ENCODE data around the gene FRYL.

The FRYL gene

DNA sequence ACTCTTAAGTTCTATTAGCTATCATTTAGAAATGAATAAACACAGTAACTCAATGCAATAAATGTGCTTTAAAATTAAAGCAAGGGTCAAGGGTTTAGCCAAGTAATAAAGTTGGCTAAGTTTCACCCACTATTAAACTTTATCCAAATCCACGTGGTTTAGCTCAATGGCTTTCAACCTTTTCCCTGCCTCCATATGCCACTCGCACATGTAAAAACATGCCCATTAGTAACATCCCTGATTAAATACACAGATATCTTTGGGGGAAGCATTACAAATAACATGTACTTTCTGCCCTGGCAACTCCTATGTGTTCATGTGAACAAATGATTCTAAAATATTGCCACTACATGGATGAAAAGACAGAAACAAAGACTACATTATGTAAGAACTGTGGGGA lies 159.2 kb downstream of the FRYL start:
- no peak for DNase-seq (ENCODE audit: low read depth in 3 of 3)

DNA sequence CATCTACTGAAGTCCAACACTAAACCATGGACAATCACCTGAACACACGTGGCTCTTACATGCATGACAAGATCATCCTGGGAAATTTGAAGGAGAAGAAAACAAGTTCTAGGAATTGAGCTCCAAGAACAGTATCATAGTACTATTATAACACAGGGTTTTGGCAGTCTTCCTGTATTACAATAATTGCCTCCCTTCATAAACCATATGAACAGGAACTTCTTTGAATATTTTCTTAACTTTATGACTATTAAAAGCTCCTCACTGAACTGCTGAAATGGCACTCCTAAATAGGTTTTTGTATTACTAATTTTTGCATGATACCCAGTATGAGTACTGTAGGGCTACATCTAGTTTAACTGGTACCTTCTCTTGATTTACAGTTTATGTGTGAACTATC lies 160.0 kb downstream of the FRYL start:
- DNase-seq (ENCODE audit: low read depth in 3 of 3): no peak

DNA sequence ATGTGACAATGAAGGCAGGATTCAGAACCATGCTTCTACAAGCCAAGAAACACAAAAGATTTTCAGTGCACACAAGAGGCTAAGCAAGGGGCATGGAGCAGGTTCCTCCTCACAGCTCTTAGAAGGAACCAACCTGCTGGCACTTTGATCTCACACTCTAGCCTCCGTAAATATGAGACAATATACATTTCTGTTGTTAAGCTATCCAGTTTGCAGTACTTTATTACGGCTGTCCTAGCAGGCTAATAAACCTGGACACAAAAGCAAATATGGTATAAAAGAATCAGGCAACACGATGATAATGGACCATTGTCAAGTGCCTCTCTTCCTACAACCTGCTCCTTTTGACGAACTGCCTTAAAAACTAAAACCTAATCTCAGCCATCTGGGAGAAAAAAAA lies 175.6 kb downstream of the FRYL start:
- no peak for DNase-seq (ENCODE audit: low read depth in 3 of 3)

DNA sequence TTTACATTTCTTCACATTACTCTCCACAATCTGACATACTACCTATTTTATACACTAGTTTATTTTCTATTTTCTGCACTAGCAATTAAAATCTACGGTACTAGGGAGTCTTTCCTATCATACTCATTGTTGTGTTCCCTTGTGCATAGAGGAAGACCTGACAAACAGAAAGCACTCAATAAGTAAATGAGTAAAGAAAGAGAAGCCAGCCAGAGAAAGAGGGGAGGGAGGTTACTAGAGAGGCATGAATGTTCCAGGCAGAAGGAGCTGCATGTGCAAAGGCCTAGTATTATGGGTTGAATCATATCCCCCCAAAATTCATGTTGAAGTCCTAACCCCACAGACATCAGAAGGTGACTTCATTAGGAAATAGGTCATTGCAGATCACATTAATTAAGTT lies 176.0 kb downstream of the FRYL start:
- no peak for DNase-seq (ENCODE audit: low read depth in 3 of 3)

DNA sequence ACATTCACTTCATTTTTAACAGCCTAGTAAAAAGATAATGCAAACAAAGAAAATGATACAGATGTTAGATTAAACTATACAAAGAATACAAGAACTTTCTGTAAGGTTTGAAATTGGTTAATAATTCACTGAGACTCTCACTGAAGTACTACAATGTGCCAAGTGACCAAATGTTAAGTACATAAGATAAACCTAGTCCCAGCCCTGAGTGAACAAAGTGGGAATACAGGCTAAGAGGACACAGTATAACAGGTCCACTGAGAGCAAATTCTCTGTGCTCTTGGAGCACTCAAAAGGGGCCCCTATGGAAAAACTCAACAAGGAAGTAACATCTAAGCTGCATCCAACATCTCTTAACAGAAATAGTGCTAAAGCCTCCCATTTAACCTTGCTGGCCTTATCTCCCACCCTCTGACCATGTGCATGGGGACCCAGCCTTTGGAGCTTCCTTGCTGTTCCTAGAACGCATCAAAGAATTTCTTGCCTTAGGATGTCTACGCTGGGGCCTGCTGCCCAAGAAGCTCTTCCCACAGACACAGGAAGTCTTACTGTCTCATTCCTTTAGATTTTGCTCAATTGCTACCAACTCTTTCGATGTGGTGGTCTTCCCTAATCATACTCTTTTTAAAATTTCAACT lies 176.6 kb downstream of the FRYL start:
- no peak for DNase-seq (ENCODE audit: low read depth in 3 of 3)

DNA sequence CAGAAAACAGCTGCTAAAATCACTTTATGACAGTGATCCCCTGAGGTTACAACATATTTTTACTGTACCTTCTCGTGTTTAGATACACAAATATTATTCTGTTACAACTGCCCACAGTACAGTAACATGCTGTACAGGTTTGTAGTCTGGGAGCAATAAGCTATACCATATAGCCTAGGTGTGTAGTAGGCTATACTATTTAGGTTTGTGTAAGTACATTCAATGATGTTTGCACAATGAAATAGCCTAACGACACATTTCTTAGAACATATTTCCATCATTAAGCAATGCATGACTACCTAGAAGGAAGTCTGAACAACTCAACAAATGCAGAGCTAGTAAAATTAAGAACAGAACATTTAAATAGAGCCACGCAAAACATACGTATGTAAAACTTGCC lies 177.3 kb downstream of the FRYL start:
- DNase-seq (ENCODE audit: low read depth in 3 of 3): no peak

DNA sequence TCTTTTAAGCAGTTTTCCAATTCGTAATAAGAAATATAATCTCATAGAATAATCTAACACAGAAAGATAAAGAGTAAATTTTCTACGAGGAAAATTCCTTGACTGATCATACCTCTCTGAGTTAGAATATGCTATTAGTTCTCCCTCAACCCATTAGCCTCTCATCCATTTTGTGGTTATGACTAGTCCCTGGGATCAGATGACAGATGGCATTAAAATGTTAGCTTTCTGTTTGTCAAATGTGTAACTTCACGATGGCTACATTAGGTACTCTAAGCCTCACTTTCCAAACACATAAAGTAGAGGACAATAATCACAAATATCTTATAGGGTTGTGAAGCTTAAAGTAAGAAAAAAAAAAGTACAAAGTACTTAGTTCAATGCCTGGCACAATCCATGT lies 177.9 kb downstream of the FRYL start:
- no peak for DNase-seq (ENCODE audit: low read depth in 3 of 3)

DNA sequence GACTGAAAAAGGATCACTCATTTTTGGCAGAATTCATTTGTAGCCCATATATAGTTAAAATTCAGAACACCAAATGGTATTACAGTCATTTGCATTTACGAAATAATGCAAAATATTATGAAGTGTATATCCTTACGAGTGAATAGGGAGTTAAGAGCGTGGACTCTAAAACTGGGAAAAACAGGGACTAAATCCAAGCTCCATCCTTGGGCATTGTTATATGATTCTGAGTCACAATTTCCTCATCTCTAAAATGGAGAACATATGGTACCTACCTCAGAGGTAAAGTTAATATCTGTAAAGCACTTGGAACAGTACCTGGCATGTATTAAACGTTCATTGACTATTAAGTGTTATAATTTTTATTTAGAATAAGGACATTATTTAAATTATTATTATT lies 183.7 kb downstream of the FRYL start:
- no peak for DNase-seq (ENCODE audit: low read depth in 3 of 3)

DNA sequence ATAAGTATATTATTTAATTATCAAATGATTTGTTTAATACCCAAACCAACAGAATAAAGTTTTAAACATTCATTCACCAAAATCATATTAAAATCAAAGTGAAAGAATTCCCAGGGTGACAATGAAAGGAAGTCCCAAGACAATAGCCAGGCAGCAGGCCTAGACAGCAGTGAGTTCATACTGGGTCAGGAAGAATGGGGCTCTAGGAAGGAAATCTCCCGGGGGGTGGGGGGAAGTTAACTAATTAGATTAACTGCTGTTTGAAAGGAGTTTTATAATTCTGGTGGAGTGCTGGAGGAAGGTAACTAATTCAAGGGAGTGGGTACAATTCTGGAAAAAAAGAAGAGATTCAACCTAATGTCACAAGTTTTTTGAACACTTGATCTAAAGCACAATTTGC lies 185.9 kb downstream of the FRYL start:
- no peak for DNase-seq (ENCODE audit: low read depth in 3 of 3)

DNA sequence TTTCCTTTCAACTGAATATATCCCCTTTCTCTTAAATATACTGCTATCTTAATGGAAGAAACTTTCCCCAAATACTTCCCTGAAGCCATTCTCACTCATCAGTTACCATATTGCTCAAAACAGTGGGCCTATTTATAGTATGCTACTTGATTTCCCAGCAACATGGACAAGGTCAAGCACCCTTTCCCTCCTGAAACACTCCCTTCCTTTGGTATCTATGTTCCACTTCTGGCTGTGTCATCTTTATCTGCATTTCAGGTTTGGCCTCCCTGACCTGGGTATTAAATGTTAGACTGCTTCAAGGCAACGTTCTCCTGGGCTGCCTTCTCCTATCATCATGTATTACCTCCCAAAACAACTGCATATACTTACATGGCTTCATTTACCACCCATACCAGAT lies 188.7 kb downstream of the FRYL start:
- no peak for DNase-seq (ENCODE audit: low read depth in 3 of 3)

DNA sequence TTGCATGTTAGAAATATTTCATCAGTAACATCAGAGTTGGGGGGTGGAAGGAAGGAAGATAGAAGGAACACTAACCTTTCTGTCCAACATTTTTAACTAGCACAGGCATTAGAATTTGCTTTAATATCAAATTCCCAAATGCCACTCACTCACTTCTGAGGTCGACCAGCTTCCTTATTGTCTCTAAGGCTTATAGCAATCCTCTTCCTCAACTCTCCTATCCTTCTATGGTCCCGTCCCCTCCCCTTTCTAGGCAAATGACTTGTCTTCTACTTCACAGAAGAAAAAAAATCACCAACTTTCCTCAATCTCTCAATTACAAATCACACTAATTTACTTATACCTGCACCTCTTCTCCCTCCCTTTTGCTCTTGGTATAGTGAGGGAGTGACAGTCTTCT lies 189.2 kb downstream of the FRYL start:
- no peak for DNase-seq (ENCODE audit: low read depth in 3 of 3)

DNA sequence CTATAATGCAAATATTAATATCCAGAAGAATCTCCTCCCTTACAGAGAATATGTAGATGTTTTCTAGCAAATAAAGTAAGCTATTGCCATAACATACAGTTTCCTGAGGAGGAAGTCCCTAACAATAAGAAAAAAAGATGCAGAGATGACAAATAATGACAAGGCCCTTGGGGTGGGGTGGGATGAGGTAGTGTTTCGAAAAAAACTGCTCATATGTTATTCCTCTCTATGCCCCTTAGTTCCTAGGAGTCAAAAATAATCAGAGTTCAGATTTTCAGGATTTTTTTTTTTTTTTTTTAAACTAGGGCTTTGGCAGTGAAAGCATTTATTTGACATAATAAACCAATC lies 191.0 kb downstream of the FRYL start:
- DNase-seq (ENCODE audit: low read depth in 3 of 3): no peak

DNA sequence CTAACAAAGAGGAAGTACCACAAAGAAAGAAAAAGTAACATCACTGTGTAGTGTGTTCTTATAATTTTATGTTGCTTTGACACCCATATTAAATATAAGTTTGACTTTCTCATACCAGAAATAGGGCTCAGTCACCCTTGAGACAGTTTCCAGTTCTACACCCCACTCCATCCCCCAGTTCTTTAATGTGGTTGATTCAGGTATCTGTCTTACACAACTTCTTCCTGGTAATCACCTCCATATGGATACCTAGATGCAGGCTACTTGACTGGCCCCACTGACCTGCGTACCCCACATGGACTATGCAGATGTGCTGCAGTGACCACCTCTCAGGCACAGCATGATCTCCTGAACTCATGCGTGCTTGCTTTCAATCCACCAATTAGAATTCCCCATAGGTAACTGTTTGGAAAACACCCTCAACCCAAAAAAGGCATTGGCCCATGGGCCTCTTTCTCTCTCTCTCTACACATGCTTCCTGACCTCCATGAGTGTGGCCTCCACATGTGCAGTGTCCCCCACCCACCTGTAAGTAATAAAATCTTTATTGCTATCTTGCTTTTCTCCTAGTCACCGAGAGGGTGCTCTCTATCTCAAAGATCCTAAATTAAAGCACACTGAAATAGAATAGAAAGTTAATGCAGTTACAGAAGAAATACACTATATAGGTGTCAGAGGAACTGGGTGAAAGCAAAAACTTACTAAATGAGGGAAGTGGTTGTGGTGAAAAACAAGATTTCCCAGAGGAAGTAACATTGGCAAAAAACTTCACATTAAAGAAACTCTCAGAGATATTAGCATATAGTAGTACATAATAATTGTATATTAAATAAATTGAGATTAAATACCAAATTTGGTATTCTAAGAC lies 191.6 kb downstream of the FRYL start:
- no peak for DNase-seq (ENCODE audit: low read depth in 3 of 3)

DNA sequence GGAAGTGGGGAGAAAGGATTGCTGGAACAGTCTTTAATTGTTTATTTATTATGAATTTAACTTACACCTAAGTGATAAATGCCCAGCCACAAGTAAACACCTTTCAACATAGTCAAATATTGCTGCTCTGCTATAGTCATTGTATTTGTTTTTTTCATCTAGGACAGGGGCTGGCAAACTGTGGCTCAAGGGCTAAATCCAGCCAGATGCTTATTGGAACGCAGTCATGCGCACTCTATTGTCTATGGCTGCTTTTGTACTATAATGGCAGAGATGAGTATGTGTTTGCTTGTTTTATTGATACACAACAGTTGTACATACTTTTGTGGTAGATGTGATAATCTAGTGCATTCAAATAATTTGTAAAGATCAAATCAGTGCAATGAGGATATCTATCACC lies 194.7 kb downstream of the FRYL start:
- no peak for DNase-seq (ENCODE audit: low read depth in 3 of 3)

DNA sequence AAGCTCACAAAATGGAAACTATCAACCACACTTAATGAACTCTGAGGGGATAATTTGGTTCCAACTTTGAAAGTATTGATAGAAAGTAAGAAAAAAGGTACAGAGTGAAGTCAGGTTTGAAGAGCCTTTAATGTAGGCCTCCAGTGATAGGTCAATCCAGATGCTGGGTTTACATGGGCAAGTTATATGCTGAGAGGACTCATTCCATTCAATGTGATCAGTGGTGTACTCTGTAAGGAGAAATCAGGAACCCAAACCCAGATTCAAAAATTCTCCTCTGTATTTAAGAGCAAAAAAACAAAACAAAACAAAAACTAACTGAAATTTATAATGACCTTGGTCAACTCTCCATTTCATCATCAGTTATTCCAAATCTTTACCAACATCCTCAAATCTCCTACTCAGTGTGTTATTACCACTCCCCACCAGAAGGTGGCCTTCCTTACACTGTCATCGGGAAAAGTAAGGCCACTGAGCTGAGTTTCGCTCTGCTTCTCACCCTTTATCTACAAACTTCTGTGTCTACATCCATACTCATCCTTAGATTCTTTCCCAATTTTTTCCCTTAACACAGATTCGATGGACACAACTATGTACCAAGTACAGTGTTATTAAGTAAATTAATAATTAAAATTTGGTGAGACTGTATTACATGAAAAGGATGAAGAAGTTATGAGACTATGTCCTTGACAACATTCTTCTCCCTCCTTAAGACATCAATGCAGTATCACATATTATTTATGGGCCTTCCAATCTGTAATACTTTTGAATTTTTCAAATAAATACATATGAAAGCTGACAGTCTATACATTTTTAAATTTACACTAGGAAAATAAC lies 201.7 kb downstream of the FRYL start:
- DNase-seq (ENCODE audit: low read depth in 3 of 3): peak in 1 of 3 experiments; percentile 16

DNA sequence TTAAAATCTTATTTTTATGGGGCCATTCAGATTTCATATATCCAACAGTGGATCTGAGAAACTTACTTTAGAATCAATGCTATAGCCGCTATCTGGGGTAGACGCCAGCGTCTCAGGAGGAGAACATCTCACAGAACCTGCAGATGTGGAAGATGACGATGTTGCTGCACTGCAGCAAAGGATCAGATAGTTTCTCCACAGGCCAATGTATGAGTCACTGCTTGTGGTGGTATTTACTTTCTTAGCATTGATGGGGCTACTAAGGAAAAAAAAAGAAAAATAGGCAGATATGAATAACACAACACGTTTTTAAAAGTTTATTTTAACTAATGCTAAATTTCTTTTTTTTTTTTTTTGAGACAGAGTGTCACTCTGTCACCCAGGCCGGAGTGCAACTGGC lies 204.1 kb downstream of the FRYL start:
- DNase-seq (ENCODE audit: low read depth in 3 of 3): no peak

DNA sequence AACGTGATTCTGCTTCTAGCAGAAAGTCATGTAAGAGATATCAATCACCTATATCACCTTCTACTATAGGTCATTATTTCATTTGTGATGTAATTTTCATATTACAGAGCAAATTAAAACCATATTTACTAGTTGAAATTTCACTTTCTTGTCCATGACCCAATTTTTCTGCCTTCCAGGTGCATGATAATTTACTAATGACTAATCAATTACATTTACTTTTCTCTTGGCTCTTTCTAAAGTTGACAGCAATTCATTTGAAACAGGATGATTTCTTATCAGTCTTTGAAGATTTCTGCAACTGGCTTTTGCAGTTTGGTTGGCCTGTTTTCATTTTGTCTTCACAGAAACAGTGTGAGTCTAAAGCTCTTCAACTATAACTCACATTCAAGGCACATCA lies 208.6 kb downstream of the FRYL start:
- DNase-seq (ENCODE audit: low read depth in 3 of 3): no peak

DNA sequence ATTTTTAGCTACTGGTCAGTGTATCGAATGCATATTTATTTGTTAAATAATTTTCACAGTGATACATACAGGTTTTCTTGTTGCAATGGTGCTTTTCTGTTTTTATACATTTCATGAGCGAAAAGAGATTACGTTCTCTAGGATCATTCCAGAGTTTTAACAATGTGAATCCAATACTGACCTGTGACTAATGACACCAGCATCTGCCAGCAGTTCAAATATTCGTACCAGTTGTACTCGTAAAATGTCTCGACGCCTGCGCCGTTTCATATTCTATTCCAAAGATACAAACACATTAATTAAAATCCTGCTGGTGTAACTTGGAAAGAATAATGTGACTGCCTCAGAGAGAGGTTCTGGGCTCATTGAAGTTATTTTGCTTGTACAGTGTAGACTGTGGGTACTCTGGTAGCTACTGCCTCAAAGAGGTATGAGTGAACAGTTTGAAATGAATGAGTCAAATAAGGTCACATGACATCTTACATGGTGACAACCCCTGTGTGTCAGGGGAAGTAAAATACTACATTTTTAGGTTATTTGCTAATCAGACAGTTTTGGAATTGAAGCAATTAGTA lies 209.3 kb downstream of the FRYL start:
- DNase-seq (ENCODE audit: low read depth in 3 of 3): no peak

DNA sequence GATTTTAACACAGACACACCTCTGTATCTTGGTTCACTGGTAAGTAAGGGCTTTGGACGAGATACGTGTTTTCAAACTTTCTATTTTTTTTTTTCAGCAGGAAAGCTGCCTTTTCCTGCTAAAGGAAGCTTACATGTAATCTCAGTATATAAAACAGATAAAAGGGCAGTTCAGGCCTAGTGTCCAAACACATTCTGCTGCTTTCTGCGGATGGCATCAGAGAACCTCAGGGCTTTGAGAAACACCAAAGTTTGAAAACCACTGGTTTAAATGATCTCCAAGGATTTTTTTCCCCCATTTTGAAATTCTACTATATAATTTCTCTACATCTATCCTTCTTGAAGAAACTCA lies 214.1 kb downstream of the FRYL start:
- DNase-seq (ENCODE audit: low read depth in 3 of 3): no peak

DNA sequence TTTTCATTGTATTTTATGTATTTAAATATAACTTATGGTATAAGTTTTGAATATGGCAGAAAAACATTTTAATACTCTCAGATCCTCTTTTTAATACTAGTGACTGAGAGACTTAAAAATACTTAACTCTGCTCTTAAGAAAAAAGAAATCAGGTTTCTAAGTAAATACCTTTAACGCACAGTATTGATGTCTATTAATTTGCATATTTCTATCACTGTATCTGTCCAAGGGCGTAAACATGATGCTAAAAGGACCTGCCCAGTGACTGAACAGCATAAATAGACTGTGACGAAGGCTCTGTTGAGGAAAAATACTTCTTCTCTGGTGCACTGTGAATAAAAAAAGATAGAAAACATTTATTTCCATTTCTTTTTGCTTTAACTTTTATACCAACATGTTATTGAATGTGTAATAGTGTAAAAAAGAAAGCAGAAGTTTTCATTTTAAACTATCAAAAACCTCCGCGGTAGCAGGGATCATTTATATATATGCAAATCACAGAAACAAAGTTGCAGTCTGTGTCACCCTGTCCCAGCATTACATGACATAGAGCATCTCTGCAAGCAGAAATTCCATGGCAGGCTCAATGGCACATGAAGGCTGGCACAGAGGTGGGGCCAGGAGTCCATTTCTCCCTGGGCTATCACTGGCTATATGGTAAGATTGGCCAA lies 214.6 kb downstream of the FRYL start:
- no peak for DNase-seq (ENCODE audit: low read depth in 3 of 3)

DNA sequence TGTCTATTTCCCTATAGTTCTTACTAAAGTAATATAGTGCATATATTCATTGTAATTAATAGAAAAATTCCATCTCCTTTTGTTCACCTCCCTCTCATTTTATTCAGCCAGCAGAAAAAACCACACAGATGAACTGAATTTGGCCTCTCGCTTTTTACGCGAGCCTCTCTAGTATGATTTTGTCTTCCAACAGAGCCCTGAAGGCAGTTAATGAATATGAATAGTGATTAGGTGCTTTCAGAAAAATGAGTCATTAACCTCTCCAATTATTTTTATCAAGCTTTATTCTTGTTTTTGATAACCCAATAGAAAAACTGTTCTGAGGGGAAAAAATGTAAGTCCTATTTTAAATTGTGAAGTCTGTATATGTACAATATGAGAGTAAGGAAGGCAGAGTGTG lies 215.9 kb downstream of the FRYL start:
- no peak for DNase-seq (ENCODE audit: low read depth in 3 of 3)

DNA sequence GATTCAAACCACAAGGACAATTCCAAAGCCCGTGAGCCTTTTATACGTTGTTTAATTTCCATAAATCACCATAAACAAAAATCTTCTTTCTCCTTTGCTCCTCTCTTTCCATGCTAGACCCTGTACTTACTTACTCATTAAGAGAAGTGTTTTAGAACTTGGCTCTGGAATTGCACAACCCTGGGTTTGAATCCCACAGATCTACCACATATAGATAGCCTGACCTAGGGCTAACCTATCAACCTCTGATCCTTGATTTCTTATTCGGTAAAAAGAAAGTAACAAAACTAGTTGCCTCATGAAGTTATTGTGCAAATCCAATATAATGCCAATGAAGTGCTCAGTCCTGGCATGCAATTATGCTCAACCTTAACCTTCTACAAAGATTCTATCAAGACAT lies 221.3 kb downstream of the FRYL start:
- no peak for DNase-seq (ENCODE audit: low read depth in 3 of 3)
